Eye (tissue), 1 donor: Measurements from ENCODE around the gene ADAMTS1.
A peak's percentile ranks its signal among the peaks of the same experiment; 100 is the strongest.

Source experiments
- DNase-seq: peaks from one replicate; pipeline ENCODE4 v3.0.0-alpha.2; 2015

Gene ADAMTS1

GRCh38 chr21:26811482-26811881 lies 33.7 kb downstream of the ADAMTS1 start:
- no peak for DNase-seq

- DNase-seq, result peak; percentile 93
Observed at GRCh38 chr21:26810676-26811415, 34.4 kb downstream of the ADAMTS1 start.

DNA sequence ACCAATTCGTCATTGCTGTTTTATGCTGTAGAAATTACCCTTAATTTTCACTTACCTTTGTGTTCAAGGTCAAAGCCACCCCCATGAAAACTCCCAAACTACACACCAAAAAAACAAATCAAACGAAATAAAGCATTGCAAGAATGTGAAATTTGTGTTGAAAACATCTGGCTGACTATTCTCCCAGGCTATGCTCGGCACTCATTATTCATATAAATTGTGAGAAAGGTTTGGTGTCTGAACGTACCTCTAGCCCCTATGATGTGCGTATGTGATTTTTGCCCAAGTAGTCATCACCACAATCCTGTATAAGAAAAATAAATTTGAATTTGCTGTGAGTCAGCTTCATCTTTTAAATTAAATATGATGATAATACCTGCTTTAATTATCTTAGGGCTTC lies 34.9 kb downstream of the ADAMTS1 start:
- DNase-seq, result no peak

DNA sequence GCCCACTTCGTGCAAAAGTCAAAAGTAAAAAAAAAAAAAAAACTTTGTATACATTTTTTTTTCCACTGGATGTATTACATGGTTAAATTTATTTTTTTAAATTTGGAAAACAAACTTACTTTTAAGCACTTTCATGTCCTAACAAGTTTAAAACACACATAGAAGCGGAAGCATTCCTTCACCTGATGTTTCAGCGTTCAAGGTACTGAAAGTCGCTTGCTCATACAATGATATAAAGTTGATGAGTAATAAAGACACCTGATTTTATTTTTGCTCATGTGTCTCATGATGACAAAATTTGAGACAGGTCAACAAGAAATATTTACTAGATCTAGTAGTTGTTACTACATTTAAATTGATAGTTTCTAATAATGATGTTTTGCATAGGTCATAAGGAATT lies 35.5 kb downstream of the ADAMTS1 start:
- no peak for DNase-seq

DNA sequence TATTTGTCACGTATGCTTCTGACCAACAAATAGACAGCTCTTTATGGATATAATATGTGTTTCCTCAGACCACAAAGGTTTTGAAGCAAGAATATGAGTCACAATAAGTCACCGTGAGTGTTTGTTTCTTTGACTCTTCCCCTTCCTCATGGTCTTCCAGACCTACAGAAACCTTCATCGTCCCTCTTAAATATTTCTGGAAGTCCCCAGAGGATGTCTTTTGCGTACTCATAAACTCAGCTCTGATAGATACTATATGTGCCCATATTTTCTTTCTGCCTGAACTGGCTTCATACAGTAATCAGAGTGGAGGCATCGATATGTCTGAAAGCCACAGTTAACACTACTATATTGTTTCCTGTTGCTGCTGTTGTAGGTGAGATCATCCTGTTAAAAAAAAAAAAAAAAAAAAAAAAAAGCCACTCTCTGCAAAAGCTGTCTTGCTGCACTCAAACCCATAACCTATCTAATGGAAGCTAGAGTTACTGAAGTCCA lies 38.4 kb downstream of the ADAMTS1 start:
- DNase-seq, result no peak

- DNase-seq, result no peak
Observed at GRCh38 chr21:26804895-26805609, 40.2 kb downstream of the ADAMTS1 start.

- DNase-seq, result no peak
Observed at GRCh38 chr21:26801498-26801897, 43.7 kb downstream of the ADAMTS1 start.

DNA sequence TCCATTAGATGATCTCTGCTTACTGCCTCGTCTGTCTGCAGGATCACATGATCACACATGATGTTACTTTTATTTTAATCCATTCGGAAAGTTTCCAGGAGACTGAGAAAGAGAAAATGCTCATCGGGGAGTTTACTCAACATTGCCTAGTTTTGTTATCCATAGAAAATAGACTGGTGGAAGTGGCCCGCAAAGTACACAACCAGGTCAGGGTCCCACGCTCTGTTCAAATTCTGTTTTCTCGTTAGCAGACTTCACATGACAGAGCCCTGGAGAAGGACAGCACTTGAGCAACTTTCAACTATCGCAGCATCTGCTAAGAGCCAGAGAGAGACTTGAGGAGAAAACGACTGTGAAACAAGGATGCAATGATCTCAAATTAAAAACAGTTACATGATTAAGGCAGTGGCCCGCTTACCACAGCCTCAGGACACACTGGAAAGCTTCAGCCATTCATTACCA lies 44.2 kb downstream of the ADAMTS1 start:
- no peak for DNase-seq

DNA sequence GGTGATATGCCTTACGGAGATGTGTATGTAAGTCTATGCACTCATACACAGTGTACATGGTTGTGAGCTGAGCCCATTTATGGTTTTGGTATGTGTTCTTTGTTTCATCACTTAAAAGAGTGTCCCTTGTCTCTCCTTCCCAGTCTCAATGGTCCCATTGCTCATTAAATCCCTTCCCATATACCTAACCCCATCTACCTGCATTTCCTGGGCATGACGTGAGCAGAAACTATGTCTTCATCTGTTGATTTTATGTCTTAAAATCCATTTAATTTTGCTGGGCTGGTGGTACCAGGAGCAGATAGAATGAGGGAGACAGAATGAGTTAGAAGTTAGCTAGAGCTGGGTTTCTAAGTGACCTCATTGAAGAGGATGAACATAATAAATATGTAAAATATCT lies 44.8 kb downstream of the ADAMTS1 start:
- no peak for DNase-seq

- no peak for DNase-seq
Observed at GRCh38 chr21:26800001-26800400, 45.2 kb downstream of the ADAMTS1 start.

- DNase-seq, result no peak
Observed at GRCh38 chr21:26798856-26799751, 46.1 kb downstream of the ADAMTS1 start.

DNA sequence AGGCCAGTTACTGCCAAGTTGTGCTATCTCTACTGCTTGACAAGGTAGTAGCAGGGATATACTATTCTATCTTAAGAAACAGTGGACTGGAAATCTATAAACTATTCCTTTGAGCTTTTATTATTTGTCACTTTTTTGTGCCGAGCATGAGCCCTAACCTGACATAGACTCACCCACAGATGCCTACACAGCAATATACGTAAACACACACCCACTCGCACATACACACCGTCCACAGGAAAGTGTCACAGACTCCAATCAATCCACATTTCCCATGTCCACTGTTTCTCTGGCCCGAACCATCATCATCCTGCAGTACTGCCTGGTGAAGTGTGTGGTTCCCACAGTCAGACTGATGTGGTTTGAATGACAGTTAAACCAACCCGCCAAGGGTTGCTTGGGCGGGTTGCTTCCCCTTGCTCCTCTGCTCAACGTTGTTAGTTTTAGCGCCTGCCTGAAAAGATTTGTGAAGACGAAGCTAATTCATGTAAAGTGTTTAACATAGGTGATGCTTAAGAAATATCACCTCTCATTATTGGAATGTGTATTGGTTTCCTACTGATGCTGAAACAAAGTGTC lies 47.2 kb downstream of the ADAMTS1 start:
- no peak for DNase-seq

- peak; percentile 84 for DNase-seq
Observed at GRCh38 chr21:26795866-26796329, 49.3 kb downstream of the ADAMTS1 start.

- DNase-seq, result no peak
Observed at GRCh38 chr21:26795412-26795805, 49.8 kb downstream of the ADAMTS1 start.

DNA sequence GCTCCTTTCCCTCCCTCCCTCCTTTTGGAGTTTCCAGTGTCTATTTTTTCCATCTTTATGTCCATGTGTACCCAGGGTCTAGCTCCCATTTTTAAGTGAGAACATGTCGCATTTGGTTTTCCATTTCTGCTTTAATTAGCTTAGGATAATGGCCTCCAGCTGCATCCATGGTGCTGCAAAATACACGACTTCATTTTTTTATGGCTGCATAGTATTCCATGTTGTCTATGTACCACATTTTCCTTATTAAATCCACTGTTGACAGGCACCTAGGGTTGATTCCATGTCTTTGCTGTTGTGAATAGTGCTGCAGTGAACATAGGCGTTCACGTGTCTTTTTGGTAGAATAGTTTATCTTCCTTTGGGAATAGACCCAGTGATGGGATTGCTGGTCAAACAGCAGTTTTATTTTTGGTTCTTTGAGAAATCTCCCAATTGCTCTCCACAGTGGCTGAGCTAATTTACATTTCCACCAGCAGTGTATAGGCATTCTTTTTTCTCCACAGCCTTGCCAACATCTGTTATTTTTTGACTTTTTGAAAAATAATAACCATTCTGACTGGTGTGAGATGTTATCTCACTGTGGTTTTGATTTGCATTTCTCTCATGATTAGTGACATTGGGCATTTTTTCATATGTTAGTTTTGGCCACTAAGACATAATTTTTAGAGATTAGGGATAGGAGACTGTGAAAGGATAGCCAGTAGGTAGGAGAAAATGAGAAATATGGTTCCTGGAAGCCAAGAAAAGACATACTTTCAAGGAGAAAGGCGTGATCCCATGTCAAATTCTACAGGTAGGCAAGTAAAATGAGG lies 50.4 kb downstream of the ADAMTS1 start:
- no peak for DNase-seq

- DNase-seq, result no peak
Observed at GRCh38 chr21:26790296-26790695, 54.9 kb downstream of the ADAMTS1 start.

DNA sequence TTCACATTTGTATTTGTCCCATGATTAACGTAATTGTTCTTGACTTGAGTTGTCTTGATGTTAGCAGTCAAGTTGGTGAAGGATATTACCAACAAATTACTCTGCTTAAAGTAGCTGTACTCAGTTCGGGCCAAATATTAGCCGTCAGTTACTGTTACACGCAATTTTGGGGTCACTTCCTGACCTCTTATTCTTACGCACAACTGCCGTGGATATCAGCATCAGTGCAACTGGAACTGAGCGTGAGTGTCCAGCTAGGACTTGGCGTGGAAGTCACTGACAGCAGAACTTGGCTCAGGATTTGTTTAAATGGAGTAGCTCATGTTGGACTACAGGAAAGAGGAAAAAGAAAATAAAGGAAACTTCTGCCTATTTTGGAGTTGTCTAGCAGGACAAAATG lies 56.4 kb downstream of the ADAMTS1 start:
- DNase-seq, result no peak
